ENCODE results near the gene AREL1. TPM values are rescaled to one million over a fixed set of nuclear protein-coding genes. Genes with fewer than 3 reads are reported as not detected.

The AREL1 gene
- total and polyA plus RNA-seq, 2 of the 8 experiments (the other 6 are each of a cell fraction or from before 2014, with no cell fraction given): 31.4 to 49.1 TPM

DNA sequence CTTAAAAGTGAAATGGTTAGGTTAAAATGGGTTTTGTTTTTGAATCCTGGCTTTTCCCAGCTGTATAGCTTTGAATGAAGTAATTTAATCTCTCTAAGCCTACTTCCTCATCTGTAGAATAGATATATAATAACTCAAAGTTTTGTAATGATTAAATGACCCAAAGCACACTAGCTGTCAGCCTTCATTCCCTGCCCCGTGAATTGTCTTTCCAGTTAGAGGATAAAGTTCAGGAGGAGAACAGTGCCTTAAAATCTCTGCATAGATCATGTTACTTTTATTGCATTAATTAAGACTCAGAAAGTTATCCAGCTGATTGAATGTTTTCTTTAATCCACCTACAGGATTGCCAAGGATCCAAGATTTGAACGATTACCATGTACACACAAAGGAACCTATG is 19.5 kb upstream of the AREL1 start:
- Histone ChIP-seq H2BK120ac (replicated peaks; ENCODE audit: low read depth, low read length) (no peak overlapping the region), H2AK5ac (ENCODE audit: low read depth, low read length) (no peak overlapping the region), H3K9me3 (ENCODE audit: insufficient read depth in 2 of 2, low read depth in 1 of 2, low read length in 1 of 2) (no peaks in the 10 kb centered on the region), H3K36me3 (ENCODE audit: control insufficient read depth in 2 of 4, insufficient read depth in 4 of 4, low read length in 3 of 4) (peaks cover 2 to 25% (median 12%) of the 10 kb centered on the region in 4 experiments; a peak in 7 of 8 replicates), H3K79me1 (ENCODE audit: low read depth, low read length) (no peaks in the 10 kb centered on the region), H2BK12ac (ENCODE audit: low read depth, low read length) (no peak overlapping the region), H3K14ac (ENCODE audit: insufficient read length) (no peak overlapping the region), H3K4me2 (ENCODE audit: insufficient read depth in 1 of 2, low read depth in 2 of 2, low read length in 2 of 2) (no peak overlapping the region), H3K4me1 (replicated peaks in 1 of 4; ENCODE audit: control insufficient read depth in 3 of 4, insufficient read depth in 4 of 4, low read length in 3 of 4) (no peaks in the 10 kb centered on the region), H4K5ac (ENCODE audit: insufficient read length, low read depth, low read length) (no peak overlapping the region), H3K18ac (ENCODE audit: extremely low read depth, low read length) (no peak overlapping the region), H3K9ac (replicated peaks in 1 of 4; ENCODE audit: extremely low read depth in 1 of 4, low read depth in 3 of 4, low read length in 3 of 4) (no peak overlapping the region), H3K79me2 (ENCODE audit: control insufficient read depth in 1 of 2, insufficient read depth in 2 of 2, low read length in 2 of 2) (no peaks in the 10 kb centered on the region), H4K8ac (ENCODE audit: extremely low read depth, insufficient read depth, low read length) (no peak overlapping the region), H3K27me3 (replicated peaks in 1 of 4; ENCODE audit: control insufficient read depth in 3 of 4, extremely low read depth in 1 of 4, insufficient read depth in 3 of 4, low read length in 3 of 4) (no peaks in the 10 kb centered on the region), H3K4me3 (ENCODE audit: extremely low read depth in 1 of 4, insufficient read depth in 2 of 4, low read depth in 3 of 4, low read length in 4 of 4) (no peak overlapping the region), H2BK5ac (ENCODE audit: low read depth, low read length) (no peak overlapping the region), H2BK15ac (ENCODE audit: low read length) (no peak overlapping the region), H3K56ac (replicated peaks; ENCODE audit: insufficient read length, low read depth, low read length) (no peak overlapping the region), H4K20me1 (replicated peaks in 1 of 2; ENCODE audit: control insufficient read depth in 1 of 2, insufficient read depth in 2 of 2, low read length in 2 of 2) (no peaks in the 10 kb centered on the region), H4K91ac (replicated peaks; ENCODE audit: insufficient read length, low read length) (no peak overlapping the region), H2AFZ (ENCODE audit: low read length) (no peak overlapping the region), H3K27ac (ENCODE audit: low read depth, low read length) (no peak overlapping the region), H2BK20ac (ENCODE audit: low read length) (no peak overlapping the region), H3K4ac (replicated peaks; ENCODE audit: insufficient read length, low read depth, low read length) (no peak overlapping the region), H3K23ac (ENCODE audit: insufficient read length) (no peak overlapping the region), H3K23me2 (ENCODE audit: low read depth, low read length) (no peaks in the 10 kb centered on the region; the same call in 1 of the 2 replicates)
- ChIA-PET CTCF (ENCODE audit: partially characterized antibody) (interaction anchor here (1.3 kb wide), 1 partner anchor 72 kb away, joined by 4 read pairs; no protein-coding TSS in a partner anchor), POLR2A (ENCODE audit: partially characterized antibody) (no interaction called here)
- no peak for DNase-seq (ENCODE audit: low read depth in 1 of 2, low spot score in 2 of 2)
- WGBS, 2 experiments (ENCODE audit: extremely low coverage in 1 of 2, insufficient coverage in 1 of 2, insufficient read length in 1 of 2, insufficient replicate concordance in 2 of 2, low coverage in 1 of 2, low lambda C conversion rate in 2 of 2, missing lambda C conversion rate in 1 of 2): 87% methylated on average over 2 of the region's 2 CpGs; no CpG with 5 or more reads in 1 of the 2 experiments
- TF ChIP-seq ASH2L (IDR thresholded peaks at IDR 0.05; ENCODE audit: low read length): no peak
- FAIRE-seq: no peak
